AG09309 (cell line): ENCODE measurements around the gene IL1RL2.
A peak's percentile ranks its signal among the peaks of the same experiment; 100 is the strongest.

Experiments used
- DNase-seq: peaks from one replicate; pipeline ENCODE4 v3.0.0-alpha.2; 2010; ENCODE audit warnings: low read depth
- H3K4me3 ChIP-seq: 2 replicates; pipeline ENCODE4 v1.5.1; 2011; ENCODE audit warnings: mild to moderate bottlenecking, low read depth, low read length, moderate library complexity; ENCODE audit not compliant: control insufficient read depth
- CTCF ChIP-seq: IDR thresholded peaks from 2 replicates; pipeline ENCODE4 v1.5.1; 2011; ENCODE audit warnings: mild to moderate bottlenecking, low read depth, low read length, inconsistent platforms; ENCODE audit not compliant: insufficient read depth, control insufficient read depth; ENCODE audit errors: missing control alignments

The IL1RL2 gene

GRCh38 chr2:102186791-102187495 is at the start of gene IL1RL2:
Gene IL1RL2, plus strand, starts transcription at chr2:102187023. Its CDS starts 845 bp downstream, at chr2:102187868.
- no peak for TF ChIP-seq CTCF
- peak within 1 kb of the TSS; percentile 61 for H3K4me3 ChIP-seq
- DNase-seq = no peak

GRCh38 chr2:102137138-102137537 is 49.7 kb upstream of the IL1RL2 start:
- H3K4me3 ChIP-seq = no peak overlapping the region
- TF ChIP-seq CTCF = no peak
- no peak for DNase-seq

GRCh38 chr2:102138331-102138730 is 48.5 kb upstream of the IL1RL2 start:
- no peak overlapping the region for H3K4me3 ChIP-seq
- no peak for DNase-seq
- TF ChIP-seq CTCF = no peak

GRCh38 chr2:102139851-102140250 is 47.0 kb upstream of the IL1RL2 start:
- no peak for DNase-seq
- TF ChIP-seq CTCF = no peak
- no peak overlapping the region for H3K4me3 ChIP-seq

- no peak overlapping the region for H3K4me3 ChIP-seq
- no peak for DNase-seq
- TF ChIP-seq CTCF = no peak
These were observed 46.4 kb upstream of the IL1RL2 start for GRCh38 chr2:102140377-102140776.

- H3K4me3 ChIP-seq = no peak overlapping the region
- TF ChIP-seq CTCF = no peak
- DNase-seq = peak; percentile 92
These were observed 45.5 kb upstream of the IL1RL2 start for GRCh38 chr2:102141011-102141943.
